HG03280 (cell line): ENCODE results near the gene FCER2.

Experiments
- ATAC-seq: cut with Tn5 transposase; IDR thresholded peaks from one replicate; pipeline ENCODE4 v1.9.1; 2021; ENCODE audit warnings: mild to moderate bottlenecking, moderate library complexity; ENCODE audit not compliant: unreplicated experiment

FCER2 gene

DNA sequence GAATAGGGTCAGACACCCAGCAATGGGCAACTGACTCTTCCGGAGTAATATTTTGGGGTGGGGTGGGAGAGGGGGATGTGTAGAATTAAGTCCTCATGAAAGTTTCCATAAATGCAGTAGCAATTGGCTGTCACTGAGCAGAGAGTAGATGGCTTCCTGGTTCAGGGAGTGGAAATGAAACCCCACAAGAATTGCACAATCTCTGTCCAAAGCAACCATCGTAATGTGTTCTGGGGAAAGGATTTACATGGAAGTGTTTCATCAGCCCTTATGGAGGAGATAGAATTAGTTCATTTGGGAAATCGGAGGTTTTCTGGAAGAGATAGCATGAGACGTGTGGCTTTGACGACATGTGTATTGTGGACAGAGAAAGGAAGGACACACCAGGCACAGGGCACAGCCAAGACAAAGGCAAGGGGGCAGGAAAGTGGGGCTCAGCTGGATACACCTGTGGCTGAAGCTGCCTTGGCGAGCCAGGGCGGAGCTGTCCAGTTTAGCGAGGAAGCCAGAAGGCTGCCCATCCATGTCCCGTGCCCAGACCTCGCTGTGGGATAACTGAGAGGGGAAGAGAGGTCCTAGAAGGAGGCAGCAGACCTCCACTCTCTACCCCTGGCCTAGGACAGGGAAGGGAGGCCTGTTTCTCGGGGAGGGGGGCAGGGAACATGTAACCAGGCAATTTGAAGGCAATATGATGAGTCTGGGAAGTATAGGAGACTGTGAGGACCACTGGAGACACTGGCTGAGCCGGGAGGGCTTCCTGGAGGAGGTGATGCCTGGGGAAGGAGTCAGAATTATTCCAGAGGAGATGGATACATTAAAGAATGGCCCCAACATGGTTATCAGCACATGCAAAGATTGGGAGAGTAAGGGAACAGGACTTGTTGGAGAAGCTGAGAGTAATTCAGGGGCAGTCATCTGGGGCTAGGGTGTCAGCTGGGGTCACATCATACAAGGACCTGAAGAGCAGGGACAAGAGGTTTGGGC, 32.6 kb upstream of the FCER2 start:
- no peak for ATAC-seq

DNA sequence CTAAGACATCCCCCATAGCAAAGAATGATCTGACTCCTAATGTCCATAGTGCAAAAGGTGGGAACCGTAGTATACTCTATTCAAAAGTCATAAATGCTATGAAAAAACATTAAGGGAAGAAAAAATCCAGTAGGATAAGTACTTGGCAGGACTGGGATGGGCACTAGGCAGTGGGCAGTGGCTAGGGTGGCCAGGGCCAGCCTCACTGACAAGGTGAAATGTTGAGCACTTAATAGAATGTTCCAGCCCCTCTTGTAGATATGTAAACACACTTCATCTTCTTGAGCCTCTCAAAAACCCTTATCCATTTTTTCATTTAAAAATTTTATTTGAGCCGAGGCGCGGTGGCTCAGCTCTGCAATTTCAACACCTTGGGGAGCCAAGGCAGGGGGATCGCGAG, 31.4 kb upstream of the FCER2 start:
- no peak for ATAC-seq

DNA sequence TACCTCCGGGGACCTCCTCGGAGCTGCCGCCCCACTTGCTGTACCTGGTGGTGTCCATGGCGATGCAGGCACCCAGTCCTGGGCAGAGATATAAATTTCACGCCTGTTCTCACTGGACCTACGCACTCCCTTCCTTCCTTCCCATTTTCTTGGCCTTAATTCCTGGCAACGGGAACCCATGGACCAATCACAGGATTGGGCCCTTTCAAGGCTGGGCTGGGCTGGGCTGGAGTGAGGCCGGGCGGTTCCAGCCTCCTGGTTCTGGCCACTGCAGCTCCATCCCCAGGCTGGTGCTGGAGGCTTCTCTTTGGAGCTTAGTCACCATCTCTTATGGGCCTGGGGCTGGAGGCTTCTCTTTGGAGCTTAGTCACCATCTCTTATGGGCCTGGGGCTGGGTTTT, 30.1 kb upstream of the FCER2 start, which contains the start of gene CLEC4G:
CLEC4G (minus strand) TSS at position 66 of the 400 bp plus-strand sequence; CDS start at position 58, 8 bp downstream.
- ATAC-seq: no peak

DNA sequence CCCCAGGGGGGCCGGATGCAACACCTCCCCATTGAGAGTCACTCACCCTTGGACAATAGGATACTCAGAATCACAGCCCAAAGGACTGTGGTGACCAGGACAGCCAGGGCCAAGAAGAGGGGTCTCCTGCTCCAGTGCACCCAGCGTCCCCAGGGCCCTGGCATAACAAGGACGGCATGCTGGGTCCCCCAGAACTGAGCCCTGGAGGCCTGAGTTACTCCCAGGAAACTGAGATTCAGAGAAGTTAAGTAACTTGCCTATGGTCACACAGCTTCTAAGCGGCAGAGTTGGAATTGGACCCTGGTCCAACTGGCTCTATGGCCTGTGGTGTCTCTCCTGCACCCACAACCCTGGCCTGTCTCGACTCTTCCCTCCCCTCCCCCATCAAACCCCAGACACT, 29.7 kb upstream of the FCER2 start:
- ATAC-seq: no peak

DNA sequence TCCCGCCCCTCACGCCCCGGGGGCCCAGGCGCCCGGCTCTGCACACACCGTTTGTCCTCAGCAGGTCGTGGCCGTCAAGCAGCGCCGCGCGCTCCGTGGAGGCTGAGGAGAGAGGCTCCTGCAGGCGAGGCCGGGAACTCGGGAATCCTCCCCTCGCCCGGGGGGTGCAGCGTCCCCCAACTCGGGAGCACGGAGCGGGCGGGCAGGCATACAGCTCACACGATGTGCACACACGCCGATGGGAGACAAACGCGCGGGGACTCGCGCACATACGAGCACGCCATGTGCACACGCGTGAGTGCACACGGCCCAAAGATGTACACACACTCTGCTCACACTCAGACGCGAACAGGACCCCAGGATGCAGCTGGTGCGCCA, 29.3 kb upstream of the FCER2 start:
- no peak for ATAC-seq

DNA sequence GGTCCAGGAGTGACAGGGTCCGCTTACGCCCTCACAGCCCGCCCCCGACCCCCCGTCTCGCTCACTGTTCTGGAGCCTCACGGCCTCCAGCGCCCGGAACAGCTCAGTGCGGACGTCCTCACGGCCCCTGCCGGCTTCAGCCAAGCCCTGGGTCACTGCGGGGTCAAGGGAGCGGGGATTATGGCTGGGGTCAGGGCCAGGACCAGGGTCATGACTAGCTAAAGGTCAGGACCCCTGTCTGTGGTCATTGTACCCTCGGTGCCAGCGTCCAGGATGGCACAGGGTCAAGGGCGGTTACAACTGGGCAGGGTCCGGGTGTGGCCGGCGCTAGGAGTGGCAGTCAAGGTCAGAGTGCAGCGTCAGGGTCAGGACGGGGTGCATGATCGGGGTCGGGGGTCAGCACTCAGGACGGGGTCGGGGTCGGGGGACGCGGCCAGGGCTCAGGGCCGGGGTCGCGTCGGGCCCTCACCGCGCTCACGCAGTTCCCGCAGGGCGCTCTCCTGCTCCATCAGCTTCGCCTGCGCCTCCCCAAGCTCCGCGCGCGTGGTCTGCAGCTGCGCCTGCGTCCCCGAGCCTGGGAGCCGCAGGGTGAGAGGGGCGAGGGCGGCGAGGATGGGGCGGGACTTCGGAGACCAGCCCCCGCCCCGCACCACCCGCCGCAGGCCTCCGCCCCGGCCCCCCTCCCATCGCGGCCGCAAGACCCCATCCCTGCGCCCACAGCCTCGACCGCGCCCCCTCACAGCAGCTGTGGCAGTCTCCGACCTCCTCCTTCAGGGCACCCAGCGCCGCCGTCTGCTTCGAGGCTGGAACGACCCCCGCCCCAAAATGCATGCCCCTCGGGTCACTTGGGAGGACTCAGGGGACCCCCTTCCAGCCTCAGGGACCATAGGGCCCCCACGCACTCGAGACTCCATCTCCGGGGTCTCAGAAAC, 28.6 kb upstream of the FCER2 start:
- no peak for ATAC-seq

DNA sequence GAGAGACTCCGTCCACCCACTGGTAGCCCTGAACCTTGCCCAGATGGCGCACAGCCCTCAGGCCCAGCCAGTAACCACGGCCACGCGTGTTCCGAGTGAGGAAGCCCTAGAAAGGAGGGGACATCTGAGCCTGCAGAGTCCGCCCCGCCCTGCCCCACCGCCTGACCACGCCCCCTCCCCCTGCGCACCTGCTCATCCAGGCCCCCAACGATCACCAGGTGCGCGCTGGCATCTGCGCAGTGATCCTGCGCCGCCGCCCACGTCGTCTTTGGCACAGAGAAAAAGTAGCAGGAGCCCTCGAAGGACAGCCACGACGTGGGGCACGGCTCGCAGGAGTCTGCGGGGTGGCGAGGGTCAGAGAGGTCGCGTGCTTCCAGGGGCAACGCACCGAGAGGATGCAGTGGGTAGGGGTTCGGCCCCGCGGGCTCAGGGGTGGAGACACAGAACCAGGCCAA, 27.9 kb upstream of the FCER2 start:
- ATAC-seq: no peak

DNA sequence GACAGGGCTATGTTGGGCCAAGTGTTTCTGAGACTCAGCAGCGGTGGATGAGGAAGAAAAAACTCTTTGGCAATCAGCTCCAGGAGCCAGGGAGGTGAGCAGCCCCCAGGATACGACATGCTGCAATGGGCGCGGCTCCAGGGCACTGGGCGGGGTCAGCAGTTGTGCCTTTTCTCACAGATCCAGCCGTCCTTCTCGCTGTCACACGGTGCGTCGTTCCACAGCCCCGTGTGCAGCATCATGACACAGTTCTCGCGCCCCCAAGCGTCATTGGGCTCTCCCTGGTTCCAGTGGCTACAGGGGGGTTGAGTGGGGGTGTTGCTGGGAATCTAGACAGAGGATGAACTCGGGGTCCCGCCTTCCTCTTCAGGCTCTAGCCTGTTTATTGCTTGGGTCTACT, 27.3 kb upstream of the FCER2 start:
- no peak for ATAC-seq

DNA sequence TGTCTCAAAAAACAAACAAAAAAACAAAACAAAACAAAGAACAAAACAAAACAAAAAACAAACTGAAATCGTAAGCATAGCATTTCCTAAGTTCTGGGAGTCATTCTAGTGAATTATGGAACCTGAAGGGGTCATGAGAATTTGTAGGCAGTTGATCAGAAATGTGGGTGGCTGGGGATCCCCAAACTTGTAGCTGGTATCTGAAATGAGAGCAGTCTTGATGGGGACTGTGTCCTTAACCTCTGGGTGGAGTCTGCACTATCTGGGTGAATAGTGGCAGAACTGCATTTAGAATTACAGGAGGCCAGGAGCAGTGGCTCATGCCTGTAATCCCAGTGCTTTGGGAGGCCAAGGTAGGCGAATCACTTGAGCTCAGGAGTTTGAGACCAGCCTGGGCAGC, 23.9 kb upstream of the FCER2 start:
- ATAC-seq: no peak

DNA sequence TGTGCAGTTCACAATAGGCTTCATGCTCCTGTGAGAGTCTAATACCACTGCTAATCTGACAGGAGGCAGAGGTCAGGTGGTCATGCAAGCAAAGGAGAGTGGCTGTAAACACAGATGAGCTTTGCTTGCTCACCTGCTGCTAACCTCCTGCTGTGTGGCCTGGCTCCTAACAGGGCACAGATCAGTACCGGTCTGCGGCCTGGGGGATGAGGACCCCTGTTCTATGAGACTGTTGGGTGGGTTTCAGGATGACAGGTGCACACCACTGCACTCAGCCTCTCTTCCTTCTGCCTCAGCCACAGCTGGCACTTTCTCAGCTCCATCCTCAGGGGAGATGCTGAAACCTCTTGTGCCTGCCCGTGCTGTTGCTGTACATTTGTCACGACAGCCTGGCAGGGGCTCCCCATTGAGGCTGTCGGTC, 20.3 kb upstream of the FCER2 start:
- ATAC-seq: no peak

DNA sequence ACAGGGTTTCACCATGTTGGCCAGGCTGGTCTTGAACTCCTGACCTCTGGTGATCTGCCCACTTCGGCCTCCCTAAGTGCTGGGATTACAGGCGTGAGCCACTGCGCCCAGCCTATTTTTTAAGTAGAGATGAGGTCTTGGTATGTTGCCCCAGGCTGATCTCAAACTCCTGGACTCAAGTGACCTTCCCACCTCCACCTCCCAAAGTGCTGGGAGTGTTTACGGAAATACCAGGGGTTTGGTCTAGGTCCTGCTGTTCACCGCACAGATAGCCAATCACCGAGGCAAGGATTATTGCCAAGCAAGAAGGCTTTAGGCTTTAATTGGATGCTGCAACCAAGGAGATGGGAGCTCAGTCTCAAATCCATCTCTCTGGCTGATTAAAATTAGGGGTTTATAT, 18.4 kb upstream of the FCER2 start:
- ATAC-seq: no peak

DNA sequence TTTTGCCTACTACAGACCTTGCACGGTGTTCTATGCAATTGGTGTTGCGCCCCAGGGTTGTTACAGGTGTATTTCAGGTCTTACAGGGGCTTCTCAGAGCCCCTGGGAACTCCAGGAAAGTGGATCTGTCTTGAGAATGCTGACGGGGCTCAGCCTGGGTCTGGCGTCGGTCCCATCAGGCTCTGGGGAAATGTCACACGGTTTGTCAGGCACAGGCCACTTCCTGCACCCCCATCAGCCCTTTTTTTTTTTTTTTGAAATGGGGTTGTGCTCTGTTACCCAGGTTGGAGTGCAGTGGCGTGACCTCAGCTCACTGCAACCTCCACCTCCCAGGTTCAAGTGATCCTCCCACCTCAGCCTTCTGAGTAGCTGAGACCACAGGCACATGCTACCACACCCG, 16.7 kb upstream of the FCER2 start:
- ATAC-seq: no peak

DNA sequence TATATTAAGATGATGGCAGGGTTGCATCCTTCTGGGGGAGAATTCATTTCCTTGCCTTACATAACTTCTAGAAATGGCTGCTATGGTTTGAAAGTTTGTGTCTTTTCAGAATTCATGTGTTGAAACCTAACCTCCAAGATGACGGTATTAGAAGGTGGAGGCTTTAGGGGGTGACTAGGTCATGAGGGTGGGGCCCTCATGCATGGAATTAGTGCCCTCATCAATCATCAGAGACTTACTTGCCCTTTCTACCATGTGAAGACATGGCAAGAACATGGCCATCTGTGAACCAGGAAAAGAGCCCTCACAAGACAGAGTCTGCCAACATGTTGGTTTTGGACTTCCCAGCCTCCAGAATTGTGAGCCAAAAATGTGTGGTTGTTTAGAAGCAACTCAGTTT, 14.8 kb upstream of the FCER2 start:
- ATAC-seq: no peak

DNA sequence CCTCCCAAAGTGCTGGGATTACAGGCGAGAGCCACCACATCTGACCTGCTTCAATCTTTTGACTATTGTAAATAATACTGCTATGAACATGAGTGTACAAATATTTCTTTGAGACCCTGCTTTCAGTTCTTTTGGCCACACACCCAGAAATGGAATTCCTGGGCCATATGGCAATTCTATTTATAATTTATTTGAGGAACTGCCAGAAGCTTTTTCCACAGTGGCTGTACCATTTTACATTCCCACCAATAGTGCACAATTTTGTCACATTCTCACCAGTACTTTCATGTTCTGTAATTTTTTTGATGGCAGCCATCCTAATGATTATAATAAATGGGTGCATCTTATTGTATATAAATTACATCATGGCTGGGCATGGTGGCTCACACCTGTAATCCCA, 13.7 kb upstream of the FCER2 start:
- no peak for ATAC-seq

DNA sequence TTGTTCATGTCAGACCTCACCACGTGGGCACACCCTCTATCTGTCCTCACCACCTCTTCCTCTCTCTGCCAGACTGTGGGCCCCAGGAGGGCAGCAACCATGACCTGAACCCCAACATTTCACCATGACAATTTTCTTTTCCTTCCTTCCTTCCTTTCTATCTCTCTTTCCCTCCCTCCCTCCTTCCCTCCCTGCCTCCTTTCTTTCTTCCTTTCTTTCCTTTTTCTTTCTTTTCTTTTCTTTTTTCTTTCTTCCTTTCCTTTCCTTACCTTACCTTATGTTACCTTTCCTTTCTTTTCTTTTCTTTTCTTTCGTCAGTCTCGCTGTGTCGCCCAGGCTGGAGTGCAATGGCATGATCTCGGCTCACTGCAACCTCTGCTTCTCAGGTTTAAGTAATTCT, 8.7 kb upstream of the FCER2 start:
- ATAC-seq: no peak

DNA sequence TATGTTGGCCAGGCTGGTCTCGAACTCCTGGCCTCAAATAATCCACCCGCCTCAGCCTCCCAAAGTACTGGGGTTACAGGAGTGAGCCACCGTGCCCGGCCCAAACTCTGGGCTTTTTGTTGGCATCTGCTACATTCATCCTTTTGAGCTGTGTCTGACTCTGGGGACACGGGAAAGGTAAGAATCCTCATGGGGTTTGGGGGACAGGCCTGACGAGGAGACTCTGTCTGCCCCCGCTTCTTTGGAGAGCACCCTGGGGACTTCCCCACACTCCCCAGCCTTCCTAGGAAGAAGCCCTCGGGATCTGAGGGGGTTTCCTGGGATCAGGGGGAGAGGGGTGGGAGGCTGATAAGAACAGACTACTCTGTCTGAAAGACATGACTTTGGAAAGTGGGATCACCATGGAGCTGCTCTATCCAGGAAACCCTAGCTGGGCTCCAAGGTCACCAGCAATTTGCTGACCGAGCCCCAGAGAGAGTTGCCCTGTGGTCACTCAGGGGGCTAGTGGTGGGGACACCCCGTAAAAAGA, 8.1 kb upstream of the FCER2 start:
- no peak for ATAC-seq

DNA sequence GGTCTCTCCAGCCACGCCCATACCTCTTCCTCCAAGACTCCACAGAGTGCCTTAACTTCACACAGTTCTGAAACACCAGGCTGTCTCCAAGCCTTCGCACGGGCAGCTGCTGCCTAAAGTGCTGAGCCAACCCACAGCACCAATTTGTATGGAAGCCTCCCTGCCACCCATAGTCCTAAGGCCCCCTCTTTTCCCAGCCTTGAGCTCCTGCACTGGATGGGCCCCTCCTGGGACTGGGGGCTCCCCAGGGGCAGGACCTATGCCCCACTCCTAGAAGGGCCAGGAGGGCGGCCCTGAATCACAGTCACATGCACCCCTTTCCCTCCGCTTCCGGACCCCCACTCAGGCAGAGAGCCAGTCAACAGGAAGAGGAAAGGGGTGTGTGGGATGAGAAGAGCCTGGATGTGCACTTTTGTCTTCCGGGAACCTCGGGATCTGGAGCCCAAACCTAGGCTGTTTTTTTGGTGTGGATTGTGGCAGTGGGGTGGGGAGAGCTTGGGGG, 5.1 kb upstream of the FCER2 start:
- no peak for ATAC-seq

DNA sequence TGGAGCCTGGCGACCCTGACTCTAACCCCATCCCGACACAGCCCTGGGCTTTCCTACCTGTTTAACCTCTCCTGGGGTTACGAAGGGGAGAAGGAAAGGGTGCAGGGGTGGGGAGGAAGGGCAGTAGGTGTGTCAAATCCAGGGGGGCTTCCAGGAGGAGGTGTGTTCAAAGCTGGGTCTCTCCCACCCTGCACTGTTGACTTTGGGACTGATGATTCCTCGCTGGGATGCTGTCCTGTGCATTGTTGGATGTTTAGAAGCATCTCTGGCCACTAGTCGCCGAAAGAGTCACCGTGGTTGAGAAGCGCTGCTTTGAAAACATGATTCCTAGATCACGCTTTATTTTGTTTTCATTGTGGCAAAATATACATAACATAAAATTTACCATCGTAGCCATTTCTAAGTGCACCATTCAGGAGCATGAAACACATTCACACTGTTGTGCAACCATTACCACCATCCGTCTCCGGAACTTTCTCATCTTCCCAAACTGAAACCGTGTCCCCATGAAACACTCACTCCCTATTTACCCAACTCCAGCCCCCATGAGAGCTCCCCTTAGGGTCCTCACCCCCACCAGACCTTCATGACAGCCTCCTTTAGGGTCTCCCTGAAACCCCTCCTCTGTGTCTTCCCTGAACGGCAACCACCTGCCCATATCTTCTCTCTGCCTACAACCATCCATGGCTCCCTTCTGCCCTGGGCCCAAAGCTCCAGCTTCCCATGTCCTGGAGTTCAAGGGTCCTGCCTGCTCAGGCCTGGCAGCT, 4.4 kb upstream of the FCER2 start:
- ATAC-seq: no peak

DNA sequence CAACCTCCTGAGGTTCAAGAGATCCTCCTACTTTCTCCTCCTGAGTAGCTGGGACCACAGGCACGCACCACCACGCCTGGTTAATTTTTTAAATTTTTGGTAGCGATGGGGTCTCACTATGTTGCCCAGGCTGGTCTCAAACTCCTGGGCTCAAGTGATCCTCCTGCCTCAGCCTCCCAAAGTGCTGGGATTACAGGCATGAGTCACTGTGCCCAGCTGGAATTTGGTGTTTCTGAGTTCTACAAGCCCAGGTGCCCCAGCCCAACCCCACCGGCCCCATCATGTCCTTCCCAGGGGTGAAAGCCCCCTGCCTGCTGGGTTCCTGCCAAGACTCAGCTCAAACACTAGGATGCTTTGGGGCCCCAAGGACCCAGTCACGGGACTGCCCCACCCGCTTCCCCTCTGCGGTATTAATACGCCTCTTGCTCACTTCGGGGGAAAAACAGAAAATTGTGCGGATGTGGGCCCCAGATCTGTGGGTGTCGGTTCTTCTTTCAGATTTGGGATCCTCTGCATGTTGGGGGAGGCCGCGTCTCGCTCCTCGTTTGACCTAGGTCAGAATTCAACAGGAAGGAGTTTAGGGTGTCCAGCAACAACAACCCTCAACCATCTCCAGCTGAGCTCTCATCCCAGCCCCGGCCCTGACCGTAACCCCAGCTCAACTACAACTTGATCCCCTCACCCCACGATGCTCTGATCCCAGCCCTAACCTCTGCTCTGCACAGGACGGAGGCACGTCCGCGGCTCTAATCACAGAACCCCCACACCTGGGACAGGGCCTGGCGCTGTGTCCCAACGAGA, 3.7 kb upstream of the FCER2 start:
- peak; percentile 42 for ATAC-seq
